B cell (primary cell): Measurements from ENCODE around the gene SH2D3C. TPM values are rescaled to one million over a fixed set of nuclear protein-coding genes. Genes with fewer than 3 reads are reported as not detected.
A peak's percentile ranks its signal among the peaks of the same experiment; 100 is the strongest.

ENCODE experiments used
- ATAC-seq: fragments of 200-7000 bp; cut with Tn5 transposase; one replicate; pipeline ENCODE4 v1.10.0; 2021; ENCODE audit warnings: low read depth, mild to moderate bottlenecking, moderate number of reproducible peaks, moderate library complexity
- CTCF ChIA-PET: fragments of 350-600 bp; sonication (Branson Sonifier 250); formaldehyde crosslinking; loops from one replicate; lab custom pipeline; 2021; ENCODE audit warnings: antibody characterized with exemption, inconsistent platforms; lab: Charles Lee
- POLR2A ChIA-PET: fragments of 350-600 bp; sonication (Branson Sonifier 250); formaldehyde crosslinking; loops from one replicate; lab custom pipeline; 2021; ENCODE audit warnings: antibody characterized with exemption; lab: Charles Lee
- DNase-seq: peaks from one replicate; pipeline ENCODE4 v3.0.0; 2013
- H2AFZ ChIP-seq: 2 replicates; pipeline ENCODE4 v1.6.1; 2012; ENCODE audit warnings: mild to moderate bottlenecking, low read depth, low read length; ENCODE audit not compliant: insufficient read depth, poor library complexity, severe bottlenecking
- H3K27ac ChIP-seq, 2 donors: 1 replicate in 1 of 2; 2 replicates in 1 of 2; pipeline ENCODE4 v1.5.1; 2012 to 2013; ENCODE audit warnings: low read length in 2 of 2, mild to moderate bottlenecking in 2 of 2, moderate library complexity in 1 of 2
- H3K27me3 ChIP-seq, 4 experiments: fragments of 200-600 bp in 1 of 4; sonication (generic) in 1 of 4; replicated peaks in 1 of 4; 1 replicate in 2 of 4; 2 replicates in 2 of 4; pipeline versions ENCODE4 v1.6.1 to v1.7.0; 2013 to 2016; ENCODE audit warnings: low read length in 3 of 4, mild to moderate bottlenecking in 2 of 4, mixed read lengths in 1 of 4, moderate library complexity in 1 of 4; ENCODE audit not compliant: insufficient read depth in 4 of 4, control insufficient read depth in 3 of 4; ENCODE audit errors: control extremely low read depth in 1 of 4
- H3K36me3 ChIP-seq, 2 experiments: replicated peaks in 1 of 2; 1 replicate in 1 of 2; 2 replicates in 1 of 2; pipeline versions ENCODE4 v1.6.1 to v1.7.1; 2013; ENCODE audit warnings: low read length in 1 of 2; ENCODE audit not compliant: insufficient read depth in 2 of 2, control insufficient read depth in 1 of 2; ENCODE audit errors: control extremely low read depth in 1 of 2, extremely low read depth in 1 of 2
- H3K4me1 ChIP-seq, 2 donors: fragments of 200-600 bp in 1 of 2; sonication (generic) in 1 of 2; 1 replicate in 1 of 2; 2 replicates in 1 of 2; pipeline versions ENCODE4 v1.5.1 to v1.6.1; 2013 to 2017; ENCODE audit warnings: low read length in 2 of 2; ENCODE audit not compliant: control insufficient read depth in 2 of 2, insufficient read depth in 2 of 2
- H3K4me2 ChIP-seq: replicated peaks from 2 replicates; pipeline ENCODE3; 2012; ENCODE audit warnings: mild to moderate bottlenecking, low read depth, low read length; ENCODE audit not compliant: poor library complexity, severe bottlenecking
- H3K4me3 ChIP-seq, 5 experiments: fragments of 200-600 bp in 1 of 5; sonication (generic) in 1 of 5; 1 replicate in 3 of 5; 2 replicates in 2 of 5; pipeline versions ENCODE4 v1.5.1 to v1.7.0; 2011 to 2016; ENCODE audit warnings: low read length in 4 of 5, mild to moderate bottlenecking in 4 of 5, low read depth in 2 of 5, control low read depth in 1 of 5, moderate library complexity in 1 of 5; ENCODE audit not compliant: insufficient read depth in 1 of 5; ENCODE audit errors: control extremely low read depth in 1 of 5, extremely low read depth in 1 of 5
- H3K79me2 ChIP-seq: fragments of 200-600 bp; sonication (generic); one replicate; pipeline ENCODE4 v1.6.0; 2016; ENCODE audit warnings: low read length; ENCODE audit not compliant: control insufficient read depth, insufficient read depth
- H3K9ac ChIP-seq: fragments of 200-600 bp; sonication (generic); 2 replicates; pipeline ENCODE4 v1.6.1; 2017; ENCODE audit warnings: mild to moderate bottlenecking, low read length, moderate library complexity
- H3K9me3 ChIP-seq, 3 donors: one replicate each; pipeline versions ENCODE4 v1.6.1 to v1.7.1; 2013; ENCODE audit warnings: low read length in 2 of 3; ENCODE audit not compliant: control insufficient read depth in 2 of 3, insufficient read depth in 1 of 3; ENCODE audit errors: control extremely low read depth in 1 of 3
- H4K20me1 ChIP-seq: 2 replicates; pipeline ENCODE4 v1.6.0; 2012; ENCODE audit warnings: mild to moderate bottlenecking, low read length; ENCODE audit not compliant: insufficient read depth, control insufficient read depth, poor library complexity, severe bottlenecking
- H3K27ac Mint-ChIP-seq: one replicate; pipeline ENCODE4 v1.8.0; 2021; ENCODE audit warnings: mixed read lengths
- H3K27me3 Mint-ChIP-seq: one replicate; pipeline ENCODE4 v1.8.0; 2021; ENCODE audit warnings: mixed read lengths
- H3K4me1 Mint-ChIP-seq: one replicate; pipeline ENCODE4 v1.8.0; 2021; ENCODE audit warnings: mixed read lengths
- H3K4me3 Mint-ChIP-seq: one replicate; pipeline ENCODE4 v1.8.0; 2021; ENCODE audit warnings: mixed read lengths
- H3K9me3 Mint-ChIP-seq: one replicate; pipeline ENCODE4 v1.8.0; 2022; ENCODE audit warnings: mixed read lengths; ENCODE audit not compliant: insufficient read depth
- CTCF ChIP-seq: fragments of 200-600 bp; IDR thresholded peaks from one replicate; pipeline ENCODE4 v1.8.0; 2022; ENCODE audit warnings: antibody characterized with exemption, mild to moderate bottlenecking
- EZH2 ChIP-seq: IDR thresholded peaks from 2 replicates; pipeline ENCODE4 v1.6.1; 2012; ENCODE audit warnings: borderline replicate concordance, low read depth, mild to moderate bottlenecking, moderate library complexity, low read length; ENCODE audit not compliant: insufficient read depth, poor library complexity, severe bottlenecking
- WGBS: methylation state at CpG from one replicate; pipeline ENCODE4 v1.1.5; 2013; ENCODE audit warnings: missing lambda C conversion rate; ENCODE audit not compliant: insufficient coverage; 5-methylcytosine and 5-hydroxymethylcytosine counted together
- intact Hi-C: fragments of 100-400 bp; cut with micrococcal nuclease; formaldehyde crosslinking; loops from one replicate; pipeline ENCODE4 v1.10.0; 2022
- polyA plus RNA-seq: library from polyadenylated mRNA; depleted of rRNA; stranded (reverse); fragments of >200 nt; gene quantifications from 2 replicates; pipeline ENCODE4 v1.2.3, GENCODE V29; 2012
- total RNA-seq, 2 donors: library from RNA; stranded (reverse); fragments of 120-200 nt in 1 of 2; gene quantifications; 1 replicate in 1 of 2; 2 replicates in 1 of 2; pipeline versions ENCODE4 v1.2.3 to v1.2.4, GENCODE V29; 2013 to 2022

SH2D3C gene
- total and polyA plus RNA-seq, 2 donors (not counting 1 experiment from before 2014, with no cell fraction given) = 66.3 to 85.5 TPM

- DNase-seq (no peak), ATAC-seq (no peak)
- Histone ChIP-seq H3K4me2 (no peak overlapping the region), H3K79me2 (peaks cover 6% of the 10 kb centered on the region), H3K27ac (no peak overlapping the region), H3K36me3 (peaks cover 0 to 48% of the 10 kb centered on the region in 2 experiments), H3K9me3 (peaks cover 0 to 4% (median 0%) of the 10 kb centered on the region in 3 donors), H3K9ac (no peak overlapping the region), H3K27me3 (no peaks in the 10 kb centered on the region), H3K4me1 (no peaks in the 10 kb centered on the region), H3K4me3 (no peak overlapping the region), H2AFZ (no peak overlapping the region), H4K20me1 (no peaks in the 10 kb centered on the region)
- POLR2A ChIA-PET = interaction anchor here (0.7 kb wide), 1 partner anchor 25 kb away, joined by 5 read pairs; no protein-coding TSS in a partner anchor
- WGBS = 100% methylated on average over 3 of the region's 9 CpGs
- CTCF ChIA-PET = no interaction called here
- Mint-ChIP-seq H3K9me3 (no peaks in the 10 kb centered on the region), H3K27me3 (no peaks in the 10 kb centered on the region), H3K27ac (no peak overlapping the region), H3K4me1 (no peaks in the 10 kb centered on the region), H3K4me3 (no peak overlapping the region)
- no peak for TF ChIP-seq CTCF
- TF ChIP-seq EZH2 = no peak
- intact Hi-C loops = no loop called here
Observed at GRCh38 chr9:127813686-127814226, 35.3 kb upstream of the SH2D3C start.

- Mint-ChIP-seq H3K4me3 (no peak overlapping the region), H3K4me1 (no peaks in the 10 kb centered on the region), H3K27me3 (no peaks in the 10 kb centered on the region), H3K27ac (peak overlapping the region; percentile 15), H3K9me3 (no peaks in the 10 kb centered on the region)
- ChIA-PET CTCF (interaction anchor here (1.4 kb wide), 1 partner anchor 57 kb away, joined by 5 read pairs; no protein-coding TSS in a partner anchor), POLR2A (no interaction called here)
- no peak overlapping the region for H3K4me3 ChIP-seq
- H3K79me2 ChIP-seq = peaks cover 6% of the 10 kb centered on the region
- H3K4me1 ChIP-seq = no peaks in the 10 kb centered on the region
- no peak for ATAC-seq
- DNase-seq = no peak
- WGBS = 98% methylated on average over 18 of the region's 19 CpGs
- H3K36me3 ChIP-seq = peaks cover 0 to 54% of the 10 kb centered on the region in 2 experiments
- no peak overlapping the region for H3K4me2 ChIP-seq
- no peaks in the 10 kb centered on the region for H3K27me3 ChIP-seq
- intact Hi-C loops = no loop called here
- H3K27ac ChIP-seq = no peak overlapping the region
- no peak overlapping the region for H2AFZ ChIP-seq
- TF ChIP-seq EZH2 = no peak
- no peak for TF ChIP-seq CTCF
- H4K20me1 ChIP-seq = no peaks in the 10 kb centered on the region
- no peaks in the 10 kb centered on the region for H3K9me3 ChIP-seq
- H3K9ac ChIP-seq = no peak overlapping the region
Observed at GRCh38 chr9:127812936-127813675, 34.6 kb upstream of the SH2D3C start.
